ENCODE measurements around the gene MRPL49. TPM values are rescaled to one million over a fixed set of nuclear protein-coding genes. Genes with fewer than 3 reads are reported as not detected.

MRPL49 gene
- total and polyA plus RNA-seq, 2 of the 8 experiments (the other 6 are each of a cell fraction or from before 2014, with no cell fraction given), result 54.0 to 84.8 TPM

- no peak overlapping the region for H3K14ac ChIP-seq (ENCODE audit: insufficient read length)
- peaks cover 0 to 15% of the 10 kb centered on the region in 2 experiments; a peak in 1 of 4 replicates for H3K79me2 ChIP-seq (ENCODE audit: control insufficient read depth in 1 of 2, insufficient read depth in 2 of 2, low read length in 2 of 2)
- no peak overlapping the region for H3K4me3 ChIP-seq (ENCODE audit: extremely low read depth in 1 of 4, insufficient read depth in 2 of 4, low read depth in 3 of 4, low read length in 4 of 4)
- no peak overlapping the region for H3K56ac ChIP-seq (replicated peaks; ENCODE audit: insufficient read length, low read depth, low read length)
- H4K20me1 ChIP-seq (replicated peaks in 1 of 2; ENCODE audit: control insufficient read depth in 1 of 2, insufficient read depth in 2 of 2, low read length in 2 of 2), result peaks cover 0 to 14% of the 10 kb centered on the region in 2 experiments
- H3K4me2 ChIP-seq (ENCODE audit: insufficient read depth in 1 of 2, low read depth in 2 of 2, low read length in 2 of 2), result peak overlapping the region; percentile 77 to 91; a peak in 2 of 4 replicates
- H3K23me2 ChIP-seq (ENCODE audit: low read depth, low read length), result peaks cover 14% of the 10 kb centered on the region
- H3K23ac ChIP-seq (ENCODE audit: insufficient read length), result no peak overlapping the region
- peaks cover 3% of the 10 kb centered on the region; the same call in 1 of the 2 replicates for H3K79me1 ChIP-seq (ENCODE audit: low read depth, low read length)
- POLR2A ChIA-PET (ENCODE audit: partially characterized antibody), result interaction anchor here (1.5 to 15.8 kb wide), 2 partner anchors 17 to 196 kb away, joined by 3 to 305 read pairs; partner anchors contain the start of genes FAU, GPHA2, MRPL49 and TM7SF2
- no peak overlapping the region for H3K27ac ChIP-seq (ENCODE audit: low read depth, low read length)
- H3K27me3 ChIP-seq (replicated peaks in 1 of 4; ENCODE audit: control insufficient read depth in 3 of 4, extremely low read depth in 1 of 4, insufficient read depth in 3 of 4, low read length in 3 of 4), result no peaks in the 10 kb centered on the region
- H3K4ac ChIP-seq (replicated peaks; ENCODE audit: insufficient read length, low read depth, low read length), result no peak overlapping the region
- CTCF ChIA-PET (ENCODE audit: partially characterized antibody), result interaction anchor here (0.8 to 9.5 kb wide), 5 partner anchors 14 to 285 kb away, joined by 3 to 71 read pairs (median 5); partner anchors contain the start of gene TM7SF2
- H2AFZ ChIP-seq (ENCODE audit: low read length), result no peak overlapping the region
- no peak overlapping the region for H4K91ac ChIP-seq (replicated peaks; ENCODE audit: insufficient read length, low read length)
- H3K36me3 ChIP-seq (ENCODE audit: control insufficient read depth in 2 of 4, insufficient read depth in 4 of 4, low read length in 3 of 4), result peaks cover 14 to 38% (median 32%) of the 10 kb centered on the region in 4 experiments; a peak in 7 of 8 replicates
- no peak overlapping the region for H3K18ac ChIP-seq (ENCODE audit: extremely low read depth, low read length)
- WGBS, 2 experiments (ENCODE audit: extremely low coverage in 1 of 2, insufficient coverage in 1 of 2, insufficient read length in 1 of 2, insufficient replicate concordance in 2 of 2, low coverage in 1 of 2, low lambda C conversion rate in 2 of 2, missing lambda C conversion rate in 1 of 2), result 85% methylated on average over 10 of the region's 10 CpGs; no CpG with 5 or more reads in 1 of the 2 experiments
- no peak for DNase-seq (ENCODE audit: low read depth in 1 of 2, low spot score in 2 of 2)
- H4K5ac ChIP-seq (ENCODE audit: insufficient read length, low read depth, low read length), result no peak overlapping the region
- FAIRE-seq, result no peak
- H2AK5ac ChIP-seq (ENCODE audit: low read depth, low read length), result no peak overlapping the region
- no peaks in the 10 kb centered on the region for H3K9me3 ChIP-seq (ENCODE audit: insufficient read depth in 2 of 2, low read depth in 1 of 2, low read length in 1 of 2)
- no peak overlapping the region for H2BK5ac ChIP-seq (ENCODE audit: low read depth, low read length)
- no peak overlapping the region for H3K9ac ChIP-seq (replicated peaks in 1 of 4; ENCODE audit: extremely low read depth in 1 of 4, low read depth in 3 of 4, low read length in 3 of 4)
- 0 out of 2 replicates have a peak overlapping the region, but pooled peaks have one; percentile 23 for H2BK12ac ChIP-seq (ENCODE audit: low read depth, low read length)
- peaks cover 0 to 13% (median 7%) of the 10 kb centered on the region in 4 experiments; a peak in 6 of 7 replicates for H3K4me1 ChIP-seq (replicated peaks in 1 of 4; ENCODE audit: control insufficient read depth in 3 of 4, insufficient read depth in 4 of 4, low read length in 3 of 4)
- peak overlapping the region; percentile 29; the same call in 1 of the 2 replicates for H4K8ac ChIP-seq (ENCODE audit: extremely low read depth, insufficient read depth, low read length)
- no peak overlapping the region for H2BK20ac ChIP-seq (ENCODE audit: low read length)
- H2BK120ac ChIP-seq (replicated peaks; ENCODE audit: low read depth, low read length), result no peak overlapping the region
- H2BK15ac ChIP-seq (ENCODE audit: low read length), result no peak overlapping the region
- TF ChIP-seq CTBP2 (IDR thresholded peaks at IDR 0.05; ENCODE audit: borderline replicate concordance, insufficient read depth, insufficient read length, low read length) (no peak), JUND (IDR thresholded peaks at IDR 0.05; ENCODE audit: low read length) (no peak), EZH2 (IDR thresholded peaks at IDR 0.05; ENCODE audit: low read depth, low read length, severe bottlenecking) (no peak), BACH1 (IDR thresholded peaks at IDR 0.05; ENCODE audit: low read length) (no peak), YY1 (IDR thresholded peaks at IDR 0.05; ENCODE audit: low read depth, low read length) (no peak), FOSL1 (IDR thresholded peaks at IDR 0.05; ENCODE audit: insufficient read depth, low read depth, low read length) (no peak), NANOG (IDR thresholded peaks at IDR 0.05; ENCODE audit: insufficient read depth, low read depth, low read length, poor library complexity, severe bottlenecking) (no peak), GABPA (IDR thresholded peaks at IDR 0.05; ENCODE audit: borderline replicate concordance, insufficient read depth, low read length) (no peak), SUZ12 (IDR thresholded peaks at IDR 0.05; ENCODE audit: low read length) (no peak), E2F6 (IDR thresholded peaks at IDR 0.05) (no peak), CEBPB (IDR thresholded peaks at IDR 0.05; ENCODE audit: low read depth, low read length) (no peak)
These were observed 10.3 kb downstream of the MRPL49 start for GRCh38 chr11:65132238-65132987.

All from H1 (cell line).